GM04504 (cell line): Measurements from ENCODE around the gene SBNO1.
"Not testable (repeated sequence)": the region's sequence is repeated elsewhere in the genome, so short reads cannot be mapped to it uniquely, and the experiment has no call there.

Experiments used
- DNase-seq: peaks from one replicate; pipeline ENCODE4 v3.0.0-alpha.2; 2012; ENCODE audit warnings: low read depth

SBNO1 gene

GRCh38 chr12:123346946-123347345, 17.7 kb downstream of the SBNO1 start:
- DNase-seq = no peak

DNA sequence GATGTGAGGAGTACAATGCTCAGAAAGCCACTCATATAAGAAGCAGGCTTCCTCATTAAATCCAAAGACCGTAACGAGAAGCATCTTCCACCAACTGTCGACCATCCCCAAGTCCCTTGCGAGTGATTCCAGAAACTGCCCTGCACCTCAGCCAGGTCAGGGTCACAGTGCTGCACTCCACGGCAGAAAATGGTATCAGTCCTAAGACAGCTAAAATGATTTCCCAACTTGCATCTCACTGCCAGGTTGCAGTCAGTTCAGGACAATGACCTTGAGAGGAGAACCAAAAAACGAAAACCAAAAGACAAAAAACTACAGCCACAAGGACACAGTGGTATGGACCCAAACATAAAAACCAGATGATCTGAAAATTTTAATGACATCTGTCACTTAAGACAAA, 20.6 kb downstream of the SBNO1 start:
- DNase-seq = no peak

- no peak for DNase-seq
These were observed 27.6 kb downstream of the SBNO1 start for GRCh38 chr12:123337070-123337469.

GRCh38 chr12:123336530-123336929, 28.1 kb downstream of the SBNO1 start:
- no peak for DNase-seq

DNA sequence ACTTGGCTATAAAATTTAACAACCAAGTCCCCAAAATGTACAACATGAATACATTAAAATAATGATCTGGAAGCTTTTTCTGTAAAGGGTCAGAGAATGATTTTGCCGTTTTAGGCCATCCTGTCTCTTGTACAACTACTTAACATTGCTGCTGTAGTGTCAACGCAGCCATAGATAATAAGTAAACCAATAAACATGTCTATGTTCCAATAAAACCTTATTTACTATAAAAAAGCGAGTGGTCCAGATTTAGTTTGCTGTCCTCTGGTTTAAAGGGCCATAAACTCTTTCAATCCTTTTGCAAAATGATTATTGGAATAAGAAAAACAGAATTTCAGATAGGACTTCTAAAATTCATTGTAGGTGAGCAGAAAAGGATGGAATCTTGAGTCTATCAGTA, 29.2 kb downstream of the SBNO1 start:
- no peak for DNase-seq

DNA sequence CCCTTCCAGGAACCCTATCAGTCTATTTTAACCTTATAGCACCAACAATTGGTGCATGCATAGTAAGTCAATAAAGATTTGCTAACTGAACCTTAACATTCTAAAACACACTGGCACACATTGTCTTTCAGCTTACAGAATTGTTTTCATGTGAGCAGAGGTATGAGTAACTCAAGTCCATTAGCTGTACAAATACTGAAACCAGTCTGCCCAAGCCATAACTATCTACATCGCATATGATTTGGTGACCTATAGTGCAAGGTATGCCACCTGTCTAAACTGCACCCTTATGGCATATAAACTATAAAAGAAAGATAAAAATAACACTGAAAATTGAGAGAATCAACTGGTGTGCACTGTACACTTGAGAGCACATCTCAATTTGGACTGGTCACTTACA, 34.8 kb downstream of the SBNO1 start:
- DNase-seq = no peak

- DNase-seq = no peak
These were observed 44.8 kb downstream of the SBNO1 start for GRCh38 chr12:123319826-123320225.

- DNase-seq = no peak
These were observed 45.4 kb downstream of the SBNO1 start for GRCh38 chr12:123319273-123319672.

DNA sequence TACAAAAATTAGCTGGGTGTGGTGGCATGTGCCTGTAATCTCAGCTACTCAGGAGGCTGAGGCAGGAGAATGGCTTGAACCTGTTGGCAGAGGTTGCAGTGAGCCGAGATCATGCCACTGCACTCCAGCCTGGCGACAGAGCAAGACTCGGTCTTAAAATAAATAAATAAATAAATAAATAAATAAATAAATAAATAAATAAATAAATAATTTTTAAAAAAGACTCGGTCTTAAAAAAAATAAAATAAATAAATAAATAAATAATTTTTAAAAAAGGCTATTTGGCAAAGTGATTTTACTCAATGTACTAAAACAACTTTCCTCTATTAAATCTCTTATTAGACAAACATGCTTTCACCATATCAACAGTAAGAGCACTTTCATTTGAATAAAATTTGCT, 51.6 kb downstream of the SBNO1 start:
- not testable (repeated sequence) for DNase-seq

DNA sequence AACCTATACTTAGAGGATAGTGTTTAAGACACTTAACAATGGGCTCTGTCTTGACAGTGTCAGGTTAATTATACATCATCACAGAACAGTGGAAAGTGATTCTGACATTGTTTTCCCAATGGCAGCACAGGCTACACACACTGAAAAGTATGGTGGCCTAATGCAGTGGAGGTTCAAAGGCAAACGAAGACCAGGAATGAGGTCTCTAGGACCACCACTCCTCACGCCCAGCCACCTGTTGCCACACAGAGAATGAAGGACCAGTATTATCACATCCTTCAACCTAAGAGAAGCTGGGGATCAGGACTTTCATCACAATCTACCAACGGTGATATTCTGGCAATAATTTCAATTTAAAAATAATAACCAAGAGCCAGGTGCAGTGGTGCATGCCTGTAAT, 58.4 kb downstream of the SBNO1 start:
- no peak for DNase-seq

GRCh38 chr12:123305136-123305535, 59.5 kb downstream of the SBNO1 start:
- DNase-seq = no peak

DNA sequence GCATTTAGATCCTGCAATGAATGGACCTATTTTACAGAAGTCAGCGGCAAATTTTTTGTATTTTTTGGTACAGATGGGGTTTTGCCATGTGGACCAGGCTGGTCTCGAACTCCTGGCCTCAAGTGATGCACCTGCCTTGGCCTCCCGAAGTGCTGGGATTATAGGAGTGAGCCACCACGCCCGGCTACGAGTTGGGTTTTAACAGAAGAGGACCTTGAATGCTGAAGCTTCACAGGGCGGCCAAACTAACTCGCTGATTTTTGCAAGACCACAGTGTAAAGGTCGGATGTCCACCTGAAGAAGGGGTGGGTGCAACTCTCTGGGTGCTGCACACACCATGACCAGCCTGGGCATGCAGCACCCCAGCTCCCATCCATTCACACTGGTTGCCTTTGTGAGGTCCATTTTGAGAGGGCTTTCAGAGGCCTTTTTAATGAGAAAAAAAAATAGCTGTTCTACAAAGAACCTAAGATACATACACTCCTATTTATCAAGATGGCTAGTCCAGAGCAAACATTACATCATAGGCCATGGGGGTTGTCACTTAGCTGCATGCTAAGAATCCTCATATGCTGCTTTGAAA, 71.4 kb downstream of the SBNO1 start:
- DNase-seq = no peak

- no peak for DNase-seq
These were observed 74.7 kb downstream of the SBNO1 start for GRCh38 chr12:123289911-123290310.

DNA sequence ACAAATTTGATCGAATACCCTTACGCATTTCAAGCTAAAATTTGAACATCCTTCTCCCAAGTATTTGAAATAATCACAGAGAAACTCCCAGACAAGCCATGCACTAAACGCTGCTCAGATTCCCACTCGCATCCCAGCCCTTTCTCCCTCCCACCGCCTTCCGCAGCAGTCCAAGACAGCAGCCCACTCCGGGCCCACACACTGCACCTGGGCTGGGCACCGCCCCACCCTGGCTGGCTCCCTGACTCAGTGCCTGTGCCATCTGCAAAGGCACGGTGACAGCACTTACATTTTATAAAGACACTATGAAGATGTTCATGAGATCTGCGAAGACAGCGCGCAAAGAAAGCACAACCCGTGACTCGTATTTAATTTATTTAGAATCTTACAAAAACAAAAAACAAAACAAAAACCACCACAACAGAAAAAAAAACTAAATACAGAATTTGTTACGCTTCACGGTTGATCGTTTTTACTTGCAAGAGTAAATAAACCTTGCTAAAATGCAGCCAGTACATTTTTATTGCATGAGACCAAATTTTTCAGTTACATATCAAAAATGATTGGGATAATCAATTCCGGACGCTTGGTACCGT, 75.8 kb downstream of the SBNO1 start:
- no peak for DNase-seq

GRCh38 chr12:123286652-123287373, 77.8 kb downstream of the SBNO1 start:
- DNase-seq = no peak

DNA sequence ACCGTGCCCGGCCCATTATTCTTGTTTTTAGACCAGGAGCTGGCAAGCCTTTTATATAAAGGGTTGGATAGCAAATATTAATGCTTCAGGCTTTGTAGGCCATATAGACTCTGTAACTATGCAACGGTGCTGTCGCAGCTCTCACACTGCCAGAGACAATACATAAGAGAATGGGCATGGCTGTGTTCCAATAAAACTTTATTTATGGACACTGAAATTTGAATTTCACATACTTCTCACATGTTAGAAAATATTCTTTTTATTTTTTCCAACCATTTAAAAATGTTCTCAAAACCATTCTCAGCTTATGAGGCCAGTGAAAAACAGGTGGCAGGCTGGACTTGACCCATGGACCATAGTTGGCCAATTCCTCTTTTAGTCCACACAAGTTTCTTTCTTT, 80.0 kb downstream of the SBNO1 start:
- DNase-seq = no peak

- no peak for DNase-seq
These were observed 81.2 kb downstream of the SBNO1 start for GRCh38 chr12:123283461-123283860.

DNA sequence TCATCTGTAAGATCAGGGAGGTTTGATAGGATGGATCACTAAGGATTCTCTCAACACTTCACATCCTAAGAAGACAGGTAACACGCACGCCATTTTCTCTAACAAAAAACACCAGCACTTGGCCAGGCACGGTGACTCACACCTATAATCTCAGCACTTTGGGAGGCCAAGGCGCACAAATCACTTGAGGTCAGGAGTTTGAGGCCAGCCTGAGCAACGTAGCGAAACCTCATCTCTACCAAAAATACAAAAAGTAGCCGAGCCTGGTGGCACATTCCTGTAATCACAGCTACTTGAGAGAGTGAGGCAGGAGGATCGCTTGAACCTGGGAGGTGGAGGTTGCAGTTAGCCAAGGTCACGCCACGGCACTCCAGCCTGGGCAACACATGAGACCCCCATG, 82.5 kb downstream of the SBNO1 start:
- DNase-seq = no peak

DNA sequence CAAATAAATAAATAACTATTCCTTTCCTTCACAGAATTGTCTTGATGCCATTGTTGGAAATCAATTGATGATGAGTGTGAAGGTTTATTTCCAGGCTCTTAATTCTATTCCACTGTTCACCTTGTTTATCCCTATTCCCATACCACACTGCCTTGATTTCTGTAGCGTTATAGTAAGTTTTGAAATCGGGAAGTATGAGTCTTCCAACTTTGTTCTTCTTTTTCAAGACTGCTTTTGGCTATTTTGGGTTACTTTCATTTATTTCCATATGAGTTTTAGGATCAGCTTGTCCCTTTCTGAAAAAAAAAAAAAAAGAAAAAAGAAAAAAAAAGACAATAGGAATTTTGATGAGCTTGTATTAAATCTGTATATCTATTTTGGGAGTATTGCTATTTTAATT, 83.7 kb downstream of the SBNO1 start:
- DNase-seq = no peak

DNA sequence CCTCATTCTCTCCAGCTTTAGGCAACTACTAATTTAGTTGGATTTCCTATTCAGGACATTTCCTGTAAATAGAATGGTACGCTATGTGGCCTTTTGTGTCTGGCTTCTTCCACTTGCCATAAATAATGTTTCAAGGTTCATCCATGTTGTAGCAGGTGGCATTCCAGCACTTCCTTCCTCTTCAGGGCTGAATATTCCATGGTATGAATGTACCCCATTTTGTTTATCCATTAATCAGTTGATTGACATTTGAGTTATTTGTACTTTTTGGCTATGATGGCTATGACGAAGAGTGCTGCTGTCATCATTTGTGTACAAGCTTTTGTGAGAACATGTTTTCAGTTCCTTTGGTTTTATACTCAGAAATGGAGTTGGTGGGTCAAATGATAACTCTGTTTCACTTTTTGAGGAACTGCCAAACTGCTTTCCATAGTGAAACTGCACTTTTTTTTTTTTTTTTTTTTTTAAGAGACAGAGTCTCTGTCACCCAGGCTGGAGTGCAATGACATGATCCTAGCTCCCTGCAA, 86.5 kb downstream of the SBNO1 start:
- no peak for DNase-seq

- no peak for DNase-seq
These were observed 91.5 kb downstream of the SBNO1 start for GRCh38 chr12:123273166-123273565.

DNA sequence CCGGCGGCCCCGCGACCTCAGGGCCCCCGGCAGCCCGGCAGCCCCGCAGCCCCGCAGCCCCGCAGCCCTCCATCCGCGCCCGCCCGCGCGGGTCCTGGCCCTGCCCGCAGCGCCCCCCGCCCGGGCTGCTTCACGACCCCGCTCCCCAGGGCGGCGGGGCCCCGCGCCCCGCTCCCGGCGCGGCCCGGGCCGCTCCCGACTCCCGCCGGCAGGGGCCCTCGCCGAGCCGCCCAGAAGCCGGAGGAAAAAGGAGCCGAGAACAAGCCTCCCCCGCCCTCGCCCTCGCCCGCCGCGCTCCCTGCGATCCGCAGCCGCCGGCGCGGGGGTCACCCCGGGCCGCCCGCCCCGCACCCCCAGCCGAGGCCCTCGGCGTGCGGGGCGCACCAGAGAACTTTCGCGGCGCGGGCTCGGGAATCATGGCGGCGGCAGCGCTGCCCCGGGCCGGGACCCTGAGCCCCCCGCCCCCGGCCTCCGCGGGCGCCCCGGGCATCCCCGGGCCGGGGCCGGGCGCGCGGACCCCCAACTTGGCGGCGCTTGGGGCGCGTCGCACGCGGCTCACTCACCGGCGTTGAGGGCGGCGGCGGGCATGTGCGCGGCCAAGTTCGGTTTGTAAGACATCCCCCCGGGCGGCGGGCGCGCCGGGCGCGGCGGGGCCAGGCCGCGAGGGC, 93.5 kb downstream of the SBNO1 start:
- DNase-seq = no peak
